Measurements from ENCODE around the gene GOLPH3.
"Not testable (repeated sequence)": the region's sequence is repeated elsewhere in the genome, so short reads cannot be mapped to it uniquely, and the experiment has no call there.

Gene GOLPH3

GRCh38 chr5:32174011-32174870 is at the start of gene GOLPH3:
GOLPH3 (minus strand) TSS chr5:32174319; CDS start chr5:32174034, 285 bp downstream.
- DNase-seq = peak; percentile 84

DNA sequence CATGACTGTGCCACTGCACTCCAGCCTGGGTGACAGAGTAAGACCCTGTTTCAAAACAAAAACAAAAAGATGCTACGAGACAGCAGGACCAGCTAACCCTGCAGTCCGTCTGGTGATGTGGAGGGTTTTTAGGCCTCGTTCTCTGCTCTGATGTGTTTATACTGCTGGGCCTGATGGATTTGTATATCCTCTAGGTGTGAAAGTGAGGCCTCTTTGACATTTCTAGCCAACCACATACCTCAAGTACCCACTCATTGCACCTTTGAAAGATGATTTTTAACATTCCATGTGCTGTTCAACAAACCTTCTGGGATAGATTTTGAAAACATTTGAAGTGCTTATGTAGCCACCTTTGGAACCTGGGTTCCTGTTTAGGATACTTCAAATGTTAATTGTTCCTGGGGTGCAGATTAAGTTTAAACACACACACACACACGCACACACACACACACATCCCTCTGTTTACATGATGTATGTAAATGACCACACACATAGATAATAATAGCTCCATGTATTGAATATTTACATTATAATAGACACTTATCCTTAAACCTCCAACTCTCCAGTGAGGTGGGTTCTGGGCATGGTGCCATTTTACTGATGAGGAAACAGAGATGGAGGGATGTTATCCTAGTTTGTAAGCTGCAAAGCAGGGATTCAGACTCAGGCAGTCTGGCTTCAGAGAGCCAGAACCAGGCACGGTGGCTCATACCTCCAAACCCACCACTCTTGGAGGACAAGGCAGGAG is 48.8 kb upstream of the GOLPH3 start:
- no peak for DNase-seq

GRCh38 chr5:32217886-32218396 is 43.8 kb upstream of the GOLPH3 start:
- no peak for DNase-seq

DNA sequence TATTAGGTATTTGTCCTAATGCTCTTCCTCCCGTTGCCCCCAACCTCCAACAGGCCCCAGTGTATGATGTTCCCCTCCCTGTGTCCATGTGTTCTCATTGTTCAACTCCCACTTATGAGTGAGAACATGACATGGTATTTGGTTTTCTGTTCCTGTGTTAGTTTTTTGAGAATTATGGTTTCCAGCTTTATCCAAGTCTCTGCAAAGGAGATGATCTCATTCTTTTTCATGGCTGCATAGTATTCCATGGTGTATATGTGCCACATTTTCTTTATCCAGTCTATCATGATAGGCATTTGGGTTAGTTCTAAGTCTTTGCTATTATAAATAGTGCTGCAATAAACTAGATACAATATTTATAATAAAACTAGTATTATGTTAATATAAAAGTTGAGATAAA is 40.2 kb upstream of the GOLPH3 start:
- DNase-seq = not testable (repeated sequence)

- no peak for DNase-seq
Observed at GRCh38 chr5:32210151-32210550, 36.0 kb upstream of the GOLPH3 start.

DNA sequence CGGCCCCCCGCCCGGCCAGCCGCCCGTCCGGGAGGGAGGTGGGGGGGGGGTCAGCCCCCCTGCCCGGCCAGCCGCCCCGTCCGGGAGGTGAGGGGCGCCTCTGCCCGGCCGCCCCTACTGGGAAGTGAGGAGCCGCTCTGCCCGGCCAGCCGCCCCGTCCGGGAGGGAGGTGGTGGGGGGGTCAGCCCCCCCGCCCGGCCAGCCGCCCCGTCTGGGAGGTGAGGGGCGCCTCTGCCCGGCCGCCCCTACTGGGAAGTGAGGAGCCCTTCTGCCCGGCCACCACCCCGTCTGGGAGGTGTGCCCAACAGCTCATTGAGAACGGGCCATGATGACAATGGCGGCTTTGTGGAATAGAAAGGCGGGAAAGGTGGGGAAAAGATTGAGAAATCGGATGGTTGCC is 34.7 kb upstream of the GOLPH3 start:
- DNase-seq = not testable (repeated sequence)

DNA sequence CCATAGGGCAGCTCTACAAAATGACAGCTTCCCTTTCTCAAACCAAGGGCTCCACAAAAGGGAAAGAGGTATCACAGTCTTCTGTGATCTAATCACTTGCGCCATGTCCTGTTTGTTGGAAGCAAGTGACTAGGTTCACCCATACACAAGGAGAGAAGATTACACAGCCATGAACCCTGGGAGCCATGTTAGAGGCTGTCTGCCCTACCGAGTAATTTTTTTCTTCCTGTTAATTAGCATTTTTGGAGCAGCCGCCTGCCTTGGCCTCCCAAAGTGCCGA is 33.2 kb upstream of the GOLPH3 start:
- no peak for DNase-seq

DNA sequence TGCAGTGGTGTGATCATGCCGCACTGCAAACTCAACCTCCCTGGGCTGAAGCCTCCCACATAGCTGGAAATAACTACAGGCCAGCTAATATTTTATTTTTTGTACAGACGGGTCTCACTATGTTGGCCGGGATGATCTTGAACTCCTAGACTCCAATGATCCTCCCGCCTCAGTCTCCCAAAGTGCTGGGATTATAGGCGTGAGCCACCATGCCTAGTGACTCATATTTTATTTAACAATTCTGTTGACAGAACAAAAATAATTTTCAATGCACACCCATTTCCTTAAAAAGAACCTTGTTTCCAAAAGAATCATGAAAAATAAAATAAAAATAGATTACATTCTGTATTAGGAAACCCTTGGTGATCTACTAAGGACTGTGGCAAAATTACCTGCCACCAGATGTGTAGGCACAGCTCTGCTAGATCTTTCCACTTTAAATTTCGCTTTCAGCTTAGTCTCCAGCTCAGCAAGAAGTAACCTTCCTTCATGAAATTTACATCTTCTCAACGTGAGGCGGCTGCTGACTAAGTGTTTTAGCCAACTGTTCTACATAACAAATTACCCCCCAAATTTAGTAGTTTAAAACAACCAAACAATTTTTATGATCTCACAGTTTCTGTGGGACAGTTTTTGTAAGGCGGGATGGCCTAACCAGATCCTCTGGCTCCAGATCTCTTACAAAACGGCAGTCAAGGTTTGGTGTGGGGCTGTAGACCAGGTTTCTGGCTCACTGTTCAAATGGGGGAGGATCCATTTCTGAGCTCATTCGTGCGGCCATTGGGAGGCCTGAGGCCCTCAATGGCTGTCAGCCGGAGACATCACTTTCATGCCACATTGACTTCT is 32.6 kb upstream of the GOLPH3 start:
- no peak for DNase-seq

DNA sequence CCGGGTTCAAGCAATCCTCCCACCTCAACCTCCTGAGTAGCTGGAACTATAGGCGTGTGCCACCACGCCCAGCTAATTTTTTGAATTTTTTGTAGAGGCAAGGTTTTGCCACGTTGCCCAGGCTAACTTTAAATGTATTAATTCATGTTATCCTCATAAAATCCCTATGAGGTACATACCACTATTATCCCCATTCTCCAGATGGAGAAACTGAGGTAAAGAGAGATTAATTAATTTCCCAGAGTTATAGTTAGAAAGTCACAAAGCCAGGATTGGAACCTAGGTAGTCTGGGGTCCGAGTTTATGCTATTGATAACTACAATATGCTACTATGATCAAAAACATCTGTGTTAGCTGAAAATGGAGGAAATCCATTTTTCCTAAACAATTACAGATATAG is 31.9 kb upstream of the GOLPH3 start:
- no peak for DNase-seq

GRCh38 chr5:32202394-32202793 is 28.3 kb upstream of the GOLPH3 start:
- DNase-seq = no peak

- DNase-seq = no peak
Observed at GRCh38 chr5:32201122-32201753, 27.1 kb upstream of the GOLPH3 start.

GRCh38 chr5:32197032-32197431 is 22.9 kb upstream of the GOLPH3 start:
- DNase-seq = no peak

- DNase-seq = no peak
Observed at GRCh38 chr5:32195265-32195664, 21.1 kb upstream of the GOLPH3 start.

GRCh38 chr5:32193591-32193990 is 19.5 kb upstream of the GOLPH3 start:
- peak; percentile 91 for DNase-seq

DNA sequence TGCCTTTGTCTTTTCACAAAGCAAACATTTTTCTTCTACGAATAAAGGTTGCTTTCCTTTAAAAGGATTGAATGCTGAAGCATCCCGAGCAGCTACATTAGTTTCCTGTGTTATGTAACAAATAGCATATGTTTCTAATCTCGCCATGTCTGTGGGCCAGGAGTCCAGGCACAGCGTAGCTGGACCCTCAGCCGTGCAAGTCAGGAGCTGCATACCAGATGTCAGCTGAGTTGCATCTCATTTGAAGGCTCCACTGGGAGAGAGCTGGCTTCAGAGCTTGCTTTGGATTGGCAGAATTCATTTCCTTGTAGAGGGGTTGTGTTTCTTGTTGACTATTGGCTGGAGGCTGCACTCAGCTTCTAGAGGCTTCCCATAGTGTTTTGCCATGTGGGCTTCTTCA is 16.0 kb upstream of the GOLPH3 start:
- no peak for DNase-seq

DNA sequence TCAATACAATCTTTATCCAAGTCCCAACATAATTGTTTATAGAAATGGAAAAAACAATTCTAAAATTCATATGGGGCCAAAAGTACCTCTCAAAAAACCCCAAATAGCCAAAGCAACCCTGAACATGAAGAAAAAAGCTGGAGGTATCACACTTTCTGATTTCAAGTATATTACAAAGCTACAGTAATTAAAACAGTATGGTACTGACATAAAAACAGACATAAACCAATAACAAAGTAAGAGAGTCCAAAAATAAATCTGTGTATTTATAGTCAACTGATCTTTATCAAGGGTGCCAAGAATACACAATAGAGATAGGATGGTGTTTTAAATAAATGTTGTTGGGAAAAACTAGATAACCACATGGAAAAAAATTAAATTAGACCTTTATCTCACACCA is 13.6 kb upstream of the GOLPH3 start:
- no peak for DNase-seq

GRCh38 chr5:32182463-32183063 is 8.4 kb upstream of the GOLPH3 start:
- no peak for DNase-seq

DNA sequence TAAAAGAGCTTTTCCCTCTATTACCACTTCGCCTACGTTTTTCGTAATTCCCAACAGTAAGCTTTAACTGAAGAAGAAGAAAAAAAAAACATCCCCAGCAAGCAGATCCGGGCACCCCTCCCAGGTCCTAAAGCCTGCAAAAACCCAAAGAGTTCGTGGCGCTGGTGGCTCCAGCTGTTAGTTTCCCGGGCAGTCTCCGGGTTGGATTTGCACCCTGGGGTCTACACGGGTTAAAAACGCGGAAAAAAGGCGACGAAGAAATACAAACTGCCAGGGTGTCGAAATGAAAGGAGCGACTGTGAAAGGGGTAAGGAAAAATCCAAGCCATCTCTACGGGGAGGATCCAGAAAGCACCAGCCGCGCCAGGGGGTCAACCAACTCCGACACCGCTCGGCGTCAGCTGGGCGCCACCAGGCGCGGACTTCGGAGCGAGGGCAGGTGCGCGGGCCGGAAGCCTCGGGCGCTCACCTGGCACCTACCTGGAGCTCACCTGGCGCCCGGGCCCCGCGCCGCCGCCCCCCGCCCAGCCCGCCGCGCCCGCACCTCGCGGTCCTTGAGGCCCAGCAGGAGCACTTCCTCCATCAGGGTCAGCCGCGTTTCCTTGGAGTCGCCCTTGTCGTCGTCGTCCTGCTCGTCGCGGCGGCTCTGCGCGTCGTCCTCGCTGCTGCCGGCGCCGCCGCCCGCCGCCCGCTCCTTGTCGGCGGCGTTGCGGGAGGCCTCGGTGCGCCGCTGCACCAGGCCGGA is 680 bp downstream of the GOLPH3 start:
- peak; percentile 44 for DNase-seq

DNA sequence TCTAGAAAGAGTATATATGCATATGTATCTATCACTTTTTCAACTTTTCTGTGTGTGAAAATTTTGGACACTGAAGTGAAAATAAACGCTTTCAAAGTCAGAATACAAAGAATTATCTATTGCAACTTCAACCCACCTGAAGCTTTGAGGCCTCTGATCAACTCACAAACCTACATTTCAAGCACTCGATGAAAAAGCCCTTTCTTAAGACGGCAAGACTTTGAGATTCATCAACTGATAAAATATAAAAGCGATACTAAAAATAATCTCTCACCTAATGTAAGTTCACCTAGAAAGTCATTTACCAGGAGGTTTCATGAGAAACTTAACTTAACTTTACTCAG is 1.2 kb downstream of the GOLPH3 start:
- no peak for DNase-seq

- DNase-seq = not testable (repeated sequence)
Observed at GRCh38 chr5:32172186-32172911, 1.8 kb downstream of the GOLPH3 start.

Measured in NCI-H1092 (cell line).